SH-SY5Y (cell line): ENCODE results near the gene ICE2.

Source experiments
- GATA2 ChIP-seq: IDR thresholded peaks from 2 replicates; pipeline ENCODE4 v1.6.1; 2011; ENCODE audit warnings: mild to moderate bottlenecking, low read depth, low read length
- GATA3 ChIP-seq: IDR thresholded peaks from 2 replicates; pipeline ENCODE4 v1.6.1; 2011; ENCODE audit warnings: low read depth, mild to moderate bottlenecking, low read length, moderate library complexity

GRCh38 chr15:60382773-60383674 is 95.9 kb downstream of the ICE2 start:
- TF ChIP-seq GATA2 (no peak), GATA3 (no peak)
